Glutamatergic neuron (in vitro differentiated cells): ENCODE results near the gene TRAPPC4. TPM values are rescaled to one million over a fixed set of nuclear protein-coding genes. Genes with fewer than 3 reads are reported as not detected.
"Not testable (repeated sequence)": the region's sequence is repeated elsewhere in the genome, so short reads cannot be mapped to it uniquely, and the experiment has no call there.

Source experiments
- DNase-seq: peaks from one replicate; pipeline ENCODE4 v3.0.0; 2022
- H3K27ac Mint-ChIP-seq: one replicate; pipeline ENCODE4 v1.8.0; 2020; ENCODE audit warnings: mild to moderate bottlenecking, mixed read lengths, inconsistent platforms; ENCODE audit not compliant: unreplicated experiment
- H3K27me3 Mint-ChIP-seq: one replicate; pipeline ENCODE4 v1.8.0; 2020; ENCODE audit warnings: mild to moderate bottlenecking, moderate library complexity, mixed read lengths, inconsistent platforms; ENCODE audit not compliant: unreplicated experiment
- H3K36me3 Mint-ChIP-seq: one replicate; pipeline ENCODE4 v1.8.0; 2020; ENCODE audit warnings: mild to moderate bottlenecking, mixed read lengths, inconsistent platforms; ENCODE audit not compliant: unreplicated experiment
- H3K4me1 Mint-ChIP-seq: one replicate; pipeline ENCODE4 v1.8.0; 2020; ENCODE audit warnings: mild to moderate bottlenecking, low read depth, mixed read lengths, inconsistent platforms; ENCODE audit not compliant: unreplicated experiment
- H3K4me3 Mint-ChIP-seq: one replicate; pipeline ENCODE4 v1.8.0; 2020; ENCODE audit warnings: mild to moderate bottlenecking, mixed read lengths, inconsistent platforms; ENCODE audit not compliant: unreplicated experiment
- H3K9me3 Mint-ChIP-seq: one replicate; pipeline ENCODE4 v1.8.0; 2020; ENCODE audit warnings: mild to moderate bottlenecking, moderate library complexity, mixed read lengths, inconsistent platforms; ENCODE audit not compliant: unreplicated experiment
- CTCF ChIP-seq: fragments of 200-600 bp; sonication (generic); IDR thresholded peaks from one replicate; pipeline ENCODE4 v1.5.0; 2021; ENCODE audit not compliant: partially characterized antibody, unreplicated experiment
- long read RNA-seq: library from polyadenylated mRNA; unstranded; transcript quantifications from one replicate; pipeline ENCODE4 v2.0.0, GENCODE V29; 2020; ENCODE audit not compliant: unreplicated experiment
- total RNA-seq: library from RNA; stranded (reverse); fragmentation: NEBNext Ultra II Directional; extraction: Animal tissue kit (Norgen Biotek cat#: 25700); gene quantifications from one replicate; pipeline ENCODE4 v1.2.1, GENCODE V29; 2021; ENCODE audit not compliant: unreplicated experiment

The TRAPPC4 gene
- 85.1 TPM for total RNA-seq
- long read RNA-seq, transcript TRAPPC4-214 (5 exons, 1,759 nt) = major isoform, 63 of 69 reads
- long read RNA-seq, partial matches to known transcripts = 0 of 69 reads
- long read RNA-seq, other reads (novel, unspliced or antisense) = 2 of 69 reads

- Mint-ChIP-seq H3K27ac (peak within 1 kb of the TSS; percentile 91), H3K4me3 (peak within 1 kb of the TSS; percentile 99), H3K36me3 (peaks cover 4% of the 10 kb centered on the region), H3K4me1 (peaks cover 9% of the 10 kb centered on the region), H3K27me3 (peaks cover 6% of the 10 kb centered on the region), H3K9me3 (peaks cover 10% of the 10 kb centered on the region)
- DNase-seq = peak; percentile 93
- TF ChIP-seq CTCF = no peak
Observed at GRCh38 chr11:119018074-119018938, at the start of gene TRAPPC4, which contains the start of gene RPS25. TRAPPC4 (plus strand) TSS chr11:119018766; CDS start chr11:119018796, 30 bp downstream. RPS25 (minus strand) TSS chr11:119018343; CDS start chr11:119018284, 59 bp downstream.

- DNase-seq, H3K4me3 Mint-ChIP-seq, H3K27ac Mint-ChIP-seq, H3K4me1 Mint-ChIP-seq, H3K36me3 Mint-ChIP-seq, H3K27me3 Mint-ChIP-seq, H3K9me3 Mint-ChIP-seq: not testable (repeated sequence)
Observed at GRCh38 chr11:118969508-118969907, 49.1 kb upstream of the TRAPPC4 start.

- no peak for DNase-seq
- H3K4me3 Mint-ChIP-seq = no peak within 1 kb of the TSS
- H3K27me3 Mint-ChIP-seq = peaks cover under 1% of the 10 kb centered on the region
- H3K36me3 Mint-ChIP-seq = no peaks in the 10 kb centered on the region
- H3K4me1 Mint-ChIP-seq = no peaks in the 10 kb centered on the region
- no peaks in the 10 kb centered on the region for H3K9me3 Mint-ChIP-seq
- TF ChIP-seq CTCF = no peak
- H3K27ac Mint-ChIP-seq = no peak within 1 kb of the TSS
Observed at GRCh38 chr11:118971646-118972045, 46.9 kb upstream of the TRAPPC4 start, which contains the start of gene FOXR1. FOXR1 (plus strand) TSS chr11:118971761; CDS start chr11:118971932, 171 bp downstream.

DNA sequence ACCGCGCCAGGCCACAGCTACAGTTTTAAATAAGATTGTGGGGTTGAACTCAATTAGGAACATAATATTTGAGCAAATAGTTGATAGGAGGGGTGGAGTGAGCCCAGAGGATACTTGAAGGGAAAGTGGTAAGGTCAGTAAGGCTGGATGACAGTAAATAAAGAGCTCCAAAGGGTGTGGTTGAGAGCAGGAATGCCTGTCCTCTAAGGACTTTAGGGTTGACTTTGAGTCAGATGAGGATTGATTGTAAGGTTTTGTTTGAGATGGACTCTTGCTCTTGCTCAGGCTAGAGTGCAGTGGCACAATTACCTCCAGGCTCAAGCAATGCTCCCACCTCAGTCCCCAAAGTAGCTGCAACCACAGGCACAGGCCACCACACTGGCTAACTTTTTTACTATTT, 44.6 kb upstream of the TRAPPC4 start:
- Mint-ChIP-seq H3K27me3 (peaks cover 2% of the 10 kb centered on the region), H3K4me1 (no peaks in the 10 kb centered on the region), H3K4me3 (no peak overlapping the region), H3K36me3 (no peaks in the 10 kb centered on the region), H3K27ac (no peak overlapping the region), H3K9me3 (no peaks in the 10 kb centered on the region)
- no peak for DNase-seq
- TF ChIP-seq CTCF = no peak

DNA sequence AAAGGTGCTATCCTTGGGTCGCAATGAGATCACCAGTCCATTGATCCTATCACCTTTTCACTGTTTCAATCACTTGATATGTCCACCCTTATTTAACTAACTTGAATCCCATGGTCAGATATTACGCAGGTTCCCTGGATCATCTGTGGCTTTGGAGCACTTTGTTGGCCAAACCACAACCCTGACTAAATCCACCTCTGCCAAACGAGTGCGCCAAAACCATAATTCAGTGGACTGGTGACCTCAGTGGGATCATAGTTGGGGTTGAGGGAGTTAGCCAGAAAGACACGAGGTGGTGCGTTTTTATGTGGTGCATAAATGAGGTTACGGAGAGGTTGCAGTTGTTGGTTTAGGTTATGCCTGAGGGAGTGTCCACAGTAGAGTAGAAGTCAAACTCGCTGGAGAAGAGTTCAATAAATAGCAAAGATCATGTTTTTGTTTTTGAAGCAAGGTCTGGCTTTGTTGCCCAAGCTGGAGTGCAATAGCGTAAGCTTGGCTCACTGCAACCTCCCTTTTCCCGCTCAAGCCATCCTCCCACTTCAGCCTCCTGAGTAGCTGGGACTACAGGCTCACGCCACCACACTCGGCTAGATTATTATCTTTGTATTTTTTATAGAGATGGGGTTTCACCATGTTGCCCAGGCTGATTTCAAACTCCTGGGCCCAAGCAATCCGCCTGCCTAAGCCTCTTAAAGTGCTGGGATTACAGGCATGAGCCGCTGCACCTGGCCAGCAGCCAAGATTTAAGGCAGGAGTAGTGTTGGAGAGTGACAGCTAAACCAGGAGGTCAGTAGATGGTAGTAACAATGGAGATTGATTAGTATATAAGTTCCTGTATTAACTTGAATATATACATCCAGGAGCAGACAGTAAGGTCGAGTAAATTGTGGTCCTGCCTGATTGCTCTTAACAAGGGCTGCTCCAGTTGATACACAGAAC, 42.5 kb upstream of the TRAPPC4 start:
- no peaks in the 10 kb centered on the region for H3K36me3 Mint-ChIP-seq
- no peak for DNase-seq
- TF ChIP-seq CTCF = no peak
- no peaks in the 10 kb centered on the region for H3K4me1 Mint-ChIP-seq
- H3K27me3 Mint-ChIP-seq = peaks cover 2% of the 10 kb centered on the region
- H3K4me3 Mint-ChIP-seq = no peak overlapping the region
- no peaks in the 10 kb centered on the region for H3K9me3 Mint-ChIP-seq
- H3K27ac Mint-ChIP-seq = no peak overlapping the region
